ENCODE measurements around the gene PPP1R3A.

Gene PPP1R3A

DNA sequence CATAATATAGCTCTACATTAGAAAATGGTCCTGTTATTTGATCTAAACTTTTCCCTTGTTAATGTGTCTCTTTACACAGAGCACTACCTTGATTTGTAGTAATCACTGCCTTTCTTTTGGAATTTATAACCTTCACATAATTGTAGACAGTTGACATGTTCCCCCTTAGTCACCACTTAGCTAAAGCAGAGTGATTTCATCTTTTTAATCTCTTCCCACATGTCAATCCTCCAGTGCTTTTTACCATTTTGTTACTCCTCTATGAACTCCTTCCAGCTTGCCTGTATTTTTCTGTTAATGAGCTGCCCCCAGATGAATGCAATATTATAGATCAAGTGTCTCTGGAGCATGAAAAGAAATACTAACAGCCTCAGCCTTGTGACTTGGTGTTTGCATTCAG lies 2.6 kb upstream of the PPP1R3A start:
- Mint-ChIP-seq H3K36me3 (ENCODE audit: low read depth) (no peaks in the 10 kb centered on the region), H3K4me3 (no peak overlapping the region), H3K27ac (no peak overlapping the region), H3K27me3 (ENCODE audit: low read depth, poor library complexity) (no peaks in the 10 kb centered on the region), H3K4me1 (peaks cover 11% of the 10 kb centered on the region), H3K9me3 (no peaks in the 10 kb centered on the region)
- TF ChIP-seq, protein P1, sequence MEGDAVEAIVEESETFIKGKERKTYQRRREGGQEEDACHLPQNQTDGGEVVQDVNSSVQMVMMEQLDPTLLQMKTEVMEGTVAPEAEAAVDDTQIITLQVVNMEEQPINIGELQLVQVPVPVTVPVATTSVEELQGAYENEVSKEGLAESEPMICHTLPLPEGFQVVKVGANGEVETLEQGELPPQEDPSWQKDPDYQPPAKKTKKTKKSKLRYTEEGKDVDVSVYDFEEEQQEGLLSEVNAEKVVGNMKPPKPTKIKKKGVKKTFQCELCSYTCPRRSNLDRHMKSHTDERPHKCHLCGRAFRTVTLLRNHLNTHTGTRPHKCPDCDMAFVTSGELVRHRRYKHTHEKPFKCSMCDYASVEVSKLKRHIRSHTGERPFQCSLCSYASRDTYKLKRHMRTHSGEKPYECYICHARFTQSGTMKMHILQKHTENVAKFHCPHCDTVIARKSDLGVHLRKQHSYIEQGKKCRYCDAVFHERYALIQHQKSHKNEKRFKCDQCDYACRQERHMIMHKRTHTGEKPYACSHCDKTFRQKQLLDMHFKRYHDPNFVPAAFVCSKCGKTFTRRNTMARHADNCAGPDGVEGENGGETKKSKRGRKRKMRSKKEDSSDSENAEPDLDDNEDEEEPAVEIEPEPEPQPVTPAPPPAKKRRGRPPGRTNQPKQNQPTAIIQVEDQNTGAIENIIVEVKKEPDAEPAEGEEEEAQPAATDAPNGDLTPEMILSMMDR (IDR thresholded peaks at IDR 0.05), result no peak
- no peak for DNase-seq

DNA sequence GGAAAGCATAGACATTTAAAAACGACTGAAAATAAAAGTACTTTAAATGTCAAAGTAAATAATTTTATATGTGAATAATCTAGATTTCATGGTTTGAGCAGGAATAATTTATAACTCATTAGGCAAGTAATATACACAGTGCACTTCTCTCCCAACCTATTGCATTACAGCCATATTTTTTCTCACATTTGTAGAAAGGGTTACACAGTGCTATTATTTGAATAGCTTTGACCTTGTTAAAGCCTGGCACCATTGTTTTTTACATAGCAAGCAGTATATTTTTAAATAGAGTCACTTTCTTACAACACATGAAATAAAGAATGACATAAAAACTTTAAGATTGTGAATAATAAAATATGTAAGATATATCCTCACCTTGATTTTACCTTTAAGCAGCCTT lies 969 bp downstream of the PPP1R3A start:
- no peak overlapping the region for H3K4me3 Mint-ChIP-seq
- no peaks in the 10 kb centered on the region for H3K9me3 Mint-ChIP-seq
- H3K27me3 Mint-ChIP-seq (ENCODE audit: low read depth, poor library complexity), result no peaks in the 10 kb centered on the region
- H3K4me1 Mint-ChIP-seq, result peaks cover 11% of the 10 kb centered on the region
- TF ChIP-seq, protein P1 (IDR thresholded peaks at IDR 0.05), result no peak
- no peak for DNase-seq
- no peak overlapping the region for H3K27ac Mint-ChIP-seq
- H3K36me3 Mint-ChIP-seq (ENCODE audit: low read depth), result no peaks in the 10 kb centered on the region

DNA sequence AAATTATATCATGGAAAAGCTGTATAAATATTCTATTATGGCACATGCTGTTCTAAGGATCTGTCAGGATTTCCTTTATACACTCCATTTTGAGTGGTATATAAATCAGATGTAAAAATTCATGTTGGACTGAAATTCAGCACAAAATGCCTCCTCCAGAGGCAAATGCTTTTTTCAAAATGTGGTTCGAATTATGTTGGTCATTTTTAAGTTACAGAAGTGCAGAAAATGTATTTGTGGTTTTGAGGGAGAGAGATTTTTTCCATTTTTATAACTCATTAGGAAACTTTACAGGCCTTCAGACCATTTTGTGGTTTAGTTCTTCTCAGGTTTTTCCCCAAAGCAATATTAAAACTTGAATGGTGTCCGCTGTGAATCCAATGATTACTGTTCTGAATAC lies 2.9 kb downstream of the PPP1R3A start:
- DNase-seq, result no peak
- H3K27ac Mint-ChIP-seq, result no peak overlapping the region

DNA sequence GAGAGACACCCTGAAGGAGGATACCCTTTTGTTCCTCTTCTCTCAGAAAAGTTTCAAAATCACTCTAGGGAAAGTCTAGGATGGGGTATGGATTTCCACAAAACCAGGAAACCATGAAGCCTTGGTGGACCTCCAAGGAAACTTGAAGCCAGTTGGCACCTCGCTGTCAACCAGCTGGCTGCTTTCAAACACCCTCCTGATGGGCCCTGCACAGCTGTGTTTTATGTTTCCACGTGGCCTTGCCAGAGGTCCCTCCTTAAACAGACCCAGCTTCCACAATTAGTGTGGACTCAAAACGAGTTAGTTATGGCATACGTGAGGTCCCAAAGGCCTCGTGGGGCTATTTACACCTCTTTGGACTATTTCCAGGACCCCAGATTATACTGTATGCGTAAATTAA lies 5.9 kb downstream of the PPP1R3A start:
- TF ChIP-seq, protein P1 (IDR thresholded peaks at IDR 0.05), result no peak
- Mint-ChIP-seq H3K4me1 (no peaks in the 10 kb centered on the region), H3K27ac (peak overlapping the region; percentile 57), H3K4me3 (no peak overlapping the region), H3K36me3 (ENCODE audit: low read depth) (no peaks in the 10 kb centered on the region), H3K9me3 (no peaks in the 10 kb centered on the region), H3K27me3 (ENCODE audit: low read depth, poor library complexity) (no peaks in the 10 kb centered on the region)
- no peak for DNase-seq

More for the DNA sequence above, 2.9 kb downstream of the PPP1R3A start:
- Mint-ChIP-seq H3K4me3 (no peak overlapping the region), H3K27me3 (ENCODE audit: low read depth, poor library complexity) (no peaks in the 10 kb centered on the region), H3K36me3 (ENCODE audit: low read depth) (no peaks in the 10 kb centered on the region), H3K9me3 (no peaks in the 10 kb centered on the region), H3K4me1 (no peaks in the 10 kb centered on the region)
- TF ChIP-seq, protein P1 (IDR thresholded peaks at IDR 0.05), result no peak

DNA sequence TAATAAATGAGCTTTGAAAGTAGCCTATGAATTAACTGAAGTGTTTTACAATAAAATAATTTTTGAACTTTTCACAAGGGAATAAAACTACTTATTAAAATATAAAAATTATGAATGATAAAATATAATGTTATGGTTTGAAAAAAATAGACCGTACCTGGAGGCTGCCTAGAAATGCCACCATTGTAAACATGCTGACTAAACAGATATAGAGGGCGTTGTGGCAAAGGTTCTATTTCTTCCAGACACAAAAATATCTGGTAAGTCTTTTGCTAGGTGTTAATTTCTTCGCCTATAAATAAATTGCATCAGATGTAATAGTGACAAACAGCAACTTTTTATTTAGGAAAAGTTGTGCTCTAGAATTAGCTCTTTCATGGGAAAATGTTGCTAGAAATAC lies 11.2 kb downstream of the PPP1R3A start:
- Mint-ChIP-seq H3K27ac (no peak overlapping the region), H3K4me1 (no peaks in the 10 kb centered on the region), H3K9me3 (no peaks in the 10 kb centered on the region), H3K4me3 (no peak overlapping the region), H3K36me3 (ENCODE audit: low read depth) (no peaks in the 10 kb centered on the region), H3K27me3 (ENCODE audit: low read depth, poor library complexity) (no peaks in the 10 kb centered on the region)
- DNase-seq, result no peak
- TF ChIP-seq, protein P1 (IDR thresholded peaks at IDR 0.05), result no peak

DNA sequence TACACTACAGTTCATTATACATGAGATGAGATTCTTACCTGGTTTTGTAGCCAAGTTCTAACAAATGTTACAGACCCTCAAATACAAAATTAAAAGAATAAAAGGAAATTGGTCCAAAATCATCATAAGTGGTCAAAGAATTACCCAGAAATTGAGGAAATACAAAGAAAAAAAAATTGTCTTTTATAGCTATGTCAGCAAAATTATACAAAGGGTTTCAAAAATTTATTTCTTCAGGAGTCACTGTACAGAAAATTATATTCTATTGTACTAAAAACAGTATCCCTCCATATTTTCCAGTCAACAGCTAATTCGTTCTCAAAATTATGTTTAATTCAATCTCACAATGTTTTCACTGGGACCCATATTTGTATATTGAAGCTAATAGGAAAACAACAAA lies 14.3 kb downstream of the PPP1R3A start:
- no peak overlapping the region for H3K27ac Mint-ChIP-seq
- no peaks in the 10 kb centered on the region for H3K9me3 Mint-ChIP-seq
- no peaks in the 10 kb centered on the region for H3K27me3 Mint-ChIP-seq (ENCODE audit: low read depth, poor library complexity)
- no peak for DNase-seq
- TF ChIP-seq, protein P1 (IDR thresholded peaks at IDR 0.05), result no peak
- no peaks in the 10 kb centered on the region for H3K36me3 Mint-ChIP-seq (ENCODE audit: low read depth)
- no peaks in the 10 kb centered on the region for H3K4me1 Mint-ChIP-seq
- H3K4me3 Mint-ChIP-seq, result no peak overlapping the region

Data from nephron progenitor cell (in vitro differentiated cells).